K562 (cell line): ENCODE measurements around the gene UBE2G2. TPM values are rescaled to one million over a fixed set of nuclear protein-coding genes. Genes with fewer than 3 reads are reported as not detected.

ENCODE experiments used
- ASH1L ChIP-seq: fragments of 450-650 bp; IDR thresholded peaks from 2 replicates; pipeline ENCODE4 v1.6.1; 2018; ENCODE audit warnings: borderline replicate concordance, mild to moderate bottlenecking, low read depth; ENCODE audit not compliant: partially characterized antibody
- BHLHE40 ChIP-seq: IDR thresholded peaks from 2 replicates; pipeline ENCODE4 v1.6.1; 2011; ENCODE audit warnings: low read length, improper control_type of control experiment
- CAMTA2 ChIP-seq: fragments of 250-450 bp; sonication (Bioruptor Pico); conservative IDR thresholded peaks from 2 replicates; pipeline ENCODE4 v1.5.1; 2022
- CHCHD3 ChIP-seq: fragments of 250-450 bp; sonication (Bioruptor Pico); IDR thresholded peaks from 2 replicates; pipeline ENCODE4 v2.1.2; 2022; ENCODE audit warnings: mild to moderate bottlenecking
- ELF1 ChIP-seq: fragments of 200-800 bp; sonication (Bioruptor generic); IDR thresholded peaks from 2 replicates; pipeline ENCODE4 v1.6.1; 2016; ENCODE audit warnings: missing genetic modification characterization, missing compliant biosample characterization
- ESRRA ChIP-seq: fragments of 450-650 bp; IDR thresholded peaks from 2 replicates; pipeline ENCODE4 v1.6.1; 2014; ENCODE audit warnings: low read depth, mild to moderate bottlenecking, moderate library complexity, borderline replicate concordance
- NUFIP1 ChIP-seq: fragments of 450-650 bp; IDR thresholded peaks from 2 replicates; pipeline ENCODE4 v1.6.1; 2018; ENCODE audit not compliant: partially characterized antibody
- PCBP1 ChIP-seq: fragments of 200-400 bp; formaldehyde crosslinking; IDR thresholded peaks from 2 replicates; pipeline ENCODE4 v1.6.1; 2018; ENCODE audit warnings: mild to moderate bottlenecking, low read depth, low read length; ENCODE audit not compliant: poor library complexity, severe bottlenecking
- RBM34 ChIP-seq: fragments of 200-400 bp; formaldehyde crosslinking; IDR thresholded peaks from 2 replicates; pipeline ENCODE4 v1.6.1; 2018; ENCODE audit warnings: low read length, borderline replicate concordance; ENCODE audit not compliant: insufficient read depth
- SIN3A ChIP-seq, 2 experiments: fragments of 150-350 bp in 1 of 2; IDR thresholded peaks; 2 replicates each; pipeline ENCODE4 v1.6.1; 2011 to 2016; ENCODE audit warnings: borderline replicate concordance in 2 of 2, low read depth in 2 of 2, low read length in 2 of 2, mild to moderate bottlenecking in 2 of 2, moderate library complexity in 2 of 2; ENCODE audit not compliant: control insufficient read depth in 1 of 2
- SMARCB1 ChIP-seq: IDR thresholded peaks from 2 replicates; pipeline ENCODE4 v1.6.1; 2011; ENCODE audit warnings: improper control_type of control experiment, low read depth; ENCODE audit not compliant: insufficient read length
- SOX6 ChIP-seq: fragments of 450-650 bp; IDR thresholded peaks from 2 replicates; pipeline ENCODE4 v1.6.1; 2014; ENCODE audit warnings: mild to moderate bottlenecking
- SRF ChIP-seq, 2 experiments: fragments of 250-450, 450-650 bp in 1 of 2; sonication (Bioruptor Pico) in 1 of 2; sonication (generic) in 1 of 2; formaldehyde crosslinking; IDR thresholded peaks; 2 replicates each; pipeline versions ENCODE4 v1.5.0 to v1.5.1; 2020 to 2022; ENCODE audit warnings: mild to moderate bottlenecking in 1 of 2, missing genetic modification reagents in 1 of 2
- YY1 ChIP-seq, 3 experiments: IDR thresholded peaks; 2 replicates each; pipeline ENCODE4 v1.6.1; 2011; ENCODE audit warnings: low read length in 2 of 3, mild to moderate bottlenecking in 2 of 3, moderate library complexity in 2 of 3, borderline replicate concordance in 1 of 3, control low read depth in 1 of 3, low read depth in 1 of 3; ENCODE audit not compliant: insufficient read depth in 3 of 3, insufficient replicate concordance in 2 of 3, control insufficient read depth in 1 of 3, insufficient read length in 1 of 3; ENCODE audit errors: extremely low read depth in 1 of 3
- ZBTB5 ChIP-seq: fragments of 450-650 bp; IDR thresholded peaks from 2 replicates; pipeline ENCODE4 v1.6.1; 2017; ENCODE audit warnings: antibody characterized with exemption
- ZEB2 ChIP-seq: fragments of 450-650 bp; IDR thresholded peaks from 2 replicates; pipeline ENCODE4 v1.6.1; 2016
- ZNF311 ChIP-seq: fragments of 250-450 bp; sonication (Bioruptor Pico); IDR thresholded peaks from 2 replicates; pipeline ENCODE4 v1.4.0; 2020; ENCODE audit warnings: mild to moderate bottlenecking, moderate library complexity
- ZNF644 ChIP-seq: fragments of 200-800 bp; sonication (Bioruptor generic); IDR thresholded peaks from 2 replicates; pipeline ENCODE4 v1.6.1; 2016; ENCODE audit warnings: low read depth, missing genetic modification characterization, missing compliant biosample characterization
- ZNF76 ChIP-seq: fragments of 250-450 bp; sonication (Bioruptor Pico); IDR thresholded peaks from 2 replicates; pipeline ENCODE4 v1.4.0; 2020; ENCODE audit warnings: mild to moderate bottlenecking, moderate library complexity, borderline replicate concordance
- ZNF79 ChIP-seq: fragments of 250-450 bp; sonication (Bioruptor Pico); IDR thresholded peaks from 2 replicates; pipeline ENCODE4 v1.4.0; 2020; ENCODE audit warnings: low read depth, mild to moderate bottlenecking, moderate library complexity
- ZZZ3 ChIP-seq: fragments of 450-650 bp; IDR thresholded peaks from 2 replicates; pipeline ENCODE4 v1.6.1; 2016; ENCODE audit warnings: antibody characterized with exemption, mild to moderate bottlenecking, moderate library complexity
- polyA plus RNA-seq, 8 experiments: library from polyadenylated mRNA; depleted of rRNA in 4 of 8; stranded (reverse) in 5 of 8; unstranded in 3 of 8; fragments of >200 nt; fragmentation: Nextera tagmentation in 2 of 8; fragmentation: Illumina TruSeq in 1 of 8; extraction: Ambion mirVana in 2 of 8; extraction: Trizol in 1 of 8; gene quantifications; 2 replicates each; pipeline versions ENCODE4 v1.2.1 to v1.2.3, GENCODE V29; 2011 to 2014; ENCODE audit warnings: inconsistent platforms in 1 of 8, missing spikeins in 1 of 8
- total RNA-seq, 7 experiments: library from RNA; depleted of rRNA in 6 of 7; stranded (reverse); fragments of >200 nt in 6 of 7; fragmentation: Illumina TruSeq in 2 of 7; extraction: Trizol in 2 of 7; gene quantifications; 2 replicates each; pipeline versions ENCODE4 v1.2.1 to v1.2.3, GENCODE V29; 2011 to 2021; ENCODE audit warnings: low replicate concordance in 1 of 7
- TF ChIP-seq, protein P1 (sequence below): fragments of 200-800 bp; sonication (Bioruptor generic); IDR thresholded peaks from 2 replicates; pipeline ENCODE4 v1.6.1; 2017; ENCODE audit warnings: missing genetic modification characterization, missing compliant biosample characterization
- TF ChIP-seq, protein P2 (sequence below): fragments of 450-650 bp; conservative IDR thresholded peaks from 2 replicates; pipeline ENCODE4 v1.6.1; 2016; ENCODE audit warnings: missing genetic modification characterization, low read depth, mild to moderate bottlenecking, missing compliant biosample characterization, moderate library complexity

UBE2G2 gene
- total and polyA plus RNA-seq, 9 of the 15 experiments (the other 6 are each of a cell fraction or from before 2014, with no cell fraction given) = 47.5 to 225 (median 140) TPM

- no peak for TF ChIP-seq ZBTB5
- no peak for TF ChIP-seq CAMTA2
- no peak for TF ChIP-seq CHCHD3 (CRISPR knock-in tag)
- peak; percentile 96 to 97 for TF ChIP-seq SIN3A (IDR thresholded peaks at IDR 0.05; ENCODE audit: borderline replicate concordance in 2 of 2, control insufficient read depth in 1 of 2, low read depth in 2 of 2, low read length in 2 of 2)
- TF ChIP-seq YY1 (IDR thresholded peaks at IDR 0.05; ENCODE audit: borderline replicate concordance in 1 of 3, control insufficient read depth in 1 of 3, extremely low read depth in 1 of 3, insufficient read depth in 3 of 3, insufficient read length in 1 of 3, insufficient replicate concordance in 2 of 3, low read depth in 1 of 3, low read length in 2 of 3) = peak; percentile 21 to 67 (median 58)
- TF ChIP-seq SOX6 = peak; percentile 62; the same call in 1 of the 2 replicates
- TF ChIP-seq RBM34 = peak; percentile 98; the same call in 1 of the 2 replicates
- TF ChIP-seq, protein P1, sequence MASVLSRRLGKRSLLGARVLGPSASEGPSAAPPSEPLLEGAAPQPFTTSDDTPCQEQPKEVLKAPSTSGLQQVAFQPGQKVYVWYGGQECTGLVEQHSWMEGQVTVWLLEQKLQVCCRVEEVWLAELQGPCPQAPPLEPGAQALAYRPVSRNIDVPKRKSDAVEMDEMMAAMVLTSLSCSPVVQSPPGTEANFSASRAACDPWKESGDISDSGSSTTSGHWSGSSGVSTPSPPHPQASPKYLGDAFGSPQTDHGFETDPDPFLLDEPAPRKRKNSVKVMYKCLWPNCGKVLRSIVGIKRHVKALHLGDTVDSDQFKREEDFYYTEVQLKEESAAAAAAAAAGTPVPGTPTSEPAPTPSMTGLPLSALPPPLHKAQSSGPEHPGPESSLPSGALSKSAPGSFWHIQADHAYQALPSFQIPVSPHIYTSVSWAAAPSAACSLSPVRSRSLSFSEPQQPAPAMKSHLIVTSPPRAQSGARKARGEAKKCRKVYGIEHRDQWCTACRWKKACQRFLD (CRISPR knock-in tag) = peak; percentile 97
- TF ChIP-seq SRF (CRISPR knock-in tag; IDR thresholded peaks at IDR 0.05) = no peak; a peak in 1 of 4 replicates
- no peak for TF ChIP-seq ZZZ3
- peak; percentile 85 for TF ChIP-seq BHLHE40
- TF ChIP-seq ZEB2 = no peak
- peak; percentile 53 for TF ChIP-seq ESRRA
- no peak for TF ChIP-seq SMARCB1
- no peak for TF ChIP-seq ZNF311 (CRISPR knock-in tag)
- TF ChIP-seq ELF1 (tag) = no peak
- no peak for TF ChIP-seq ZNF644 (tag)
- TF ChIP-seq ASH1L = no peak
- TF ChIP-seq, protein P2, sequence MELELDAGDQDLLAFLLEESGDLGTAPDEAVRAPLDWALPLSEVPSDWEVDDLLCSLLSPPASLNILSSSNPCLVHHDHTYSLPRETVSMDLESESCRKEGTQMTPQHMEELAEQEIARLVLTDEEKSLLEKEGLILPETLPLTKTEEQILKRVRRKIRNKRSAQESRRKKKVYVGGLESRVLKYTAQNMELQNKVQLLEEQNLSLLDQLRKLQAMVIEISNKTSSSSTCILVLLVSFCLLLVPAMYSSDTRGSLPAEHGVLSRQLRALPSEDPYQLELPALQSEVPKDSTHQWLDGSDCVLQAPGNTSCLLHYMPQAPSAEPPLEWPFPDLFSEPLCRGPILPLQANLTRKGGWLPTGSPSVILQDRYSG (tag) = peak; percentile 51; the same call in 1 of the 2 replicates
- TF ChIP-seq NUFIP1 = no peak
- TF ChIP-seq ZNF79 (CRISPR knock-in tag) = no peak
- peak; percentile 62; the same call in 1 of the 2 replicates for TF ChIP-seq ZNF76 (CRISPR knock-in tag)
- TF ChIP-seq PCBP1 = peak; percentile 82
Observed at GRCh38 chr21:44801468-44802395, at the start of gene UBE2G2 (continued).
